ENCODE data around the gene TMEM59L.

Gene TMEM59L

GRCh38 chr19:18660051-18660910 lies 47.6 kb downstream of the TMEM59L start:
- no peak for DNase-seq

- no peak for DNase-seq
These were observed 48.4 kb downstream of the TMEM59L start for GRCh38 chr19:18660939-18661670.

DNA sequence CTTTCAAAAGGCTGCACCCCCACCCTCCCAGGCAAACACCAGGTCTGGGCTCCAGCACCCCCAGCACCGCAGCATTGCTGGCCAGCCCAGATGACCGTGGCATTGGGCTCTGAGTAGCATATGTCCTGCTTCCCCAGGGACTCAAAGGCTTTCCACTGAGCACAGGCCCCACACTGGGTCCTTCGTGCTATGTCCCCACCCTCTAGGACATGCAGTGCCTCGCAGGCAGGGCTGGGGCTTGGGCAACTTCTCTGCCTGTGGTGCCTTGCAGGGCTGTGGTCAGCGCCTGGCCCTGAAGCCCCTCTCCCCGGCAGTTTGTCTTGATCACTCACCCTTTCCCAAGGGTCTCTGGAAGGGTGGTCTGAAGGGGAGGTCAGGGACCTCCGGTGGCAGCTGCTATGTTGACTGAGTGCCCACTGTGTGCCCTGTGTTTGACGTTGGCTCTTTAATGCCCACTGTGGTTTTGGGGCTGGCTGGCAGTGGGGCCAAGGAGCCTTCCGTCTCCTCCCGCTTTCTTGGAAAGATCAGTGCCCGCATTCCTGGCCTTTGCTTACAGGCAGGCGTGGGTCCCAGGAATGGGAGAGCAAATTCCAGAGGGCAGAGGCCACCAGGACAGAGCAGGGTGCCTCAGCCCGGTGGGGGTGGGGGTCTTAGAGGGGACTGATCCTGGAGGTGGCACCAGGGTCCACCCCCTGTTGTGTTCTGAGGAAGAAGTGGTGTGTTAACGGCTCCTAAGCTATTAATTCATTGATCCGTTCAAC lies 50.5 kb downstream of the TMEM59L start:
- no peak for DNase-seq

GRCh38 chr19:18663940-18664530 lies 51.4 kb downstream of the TMEM59L start:
- peak in 1 of 5 experiments; percentile 22 for DNase-seq

DNA sequence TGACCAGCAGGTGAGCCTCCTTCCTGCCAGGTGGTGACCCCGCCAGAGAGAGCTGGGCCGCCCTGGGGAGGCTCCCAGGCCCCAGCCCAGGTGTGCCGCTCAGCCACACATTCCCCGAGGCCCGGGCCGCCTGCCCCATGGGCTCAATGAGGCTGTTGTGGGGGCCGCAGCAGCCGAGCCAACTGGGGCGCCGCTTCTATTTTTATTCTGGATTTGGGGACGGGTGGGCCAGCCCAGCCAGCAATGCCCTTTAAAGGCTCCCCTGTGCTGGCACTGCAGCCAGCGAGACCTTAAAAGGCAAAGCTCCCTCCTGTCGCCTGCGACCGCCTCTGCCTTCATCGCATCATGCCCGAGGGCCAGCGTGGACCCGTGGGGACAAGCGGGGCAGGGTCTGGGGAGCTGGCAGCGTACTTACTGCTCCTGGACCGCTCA lies 53.1 kb downstream of the TMEM59L start:
- DNase-seq = no peak

- no peak for DNase-seq
These were observed 53.6 kb downstream of the TMEM59L start for GRCh38 chr19:18666317-18666716.

DNA sequence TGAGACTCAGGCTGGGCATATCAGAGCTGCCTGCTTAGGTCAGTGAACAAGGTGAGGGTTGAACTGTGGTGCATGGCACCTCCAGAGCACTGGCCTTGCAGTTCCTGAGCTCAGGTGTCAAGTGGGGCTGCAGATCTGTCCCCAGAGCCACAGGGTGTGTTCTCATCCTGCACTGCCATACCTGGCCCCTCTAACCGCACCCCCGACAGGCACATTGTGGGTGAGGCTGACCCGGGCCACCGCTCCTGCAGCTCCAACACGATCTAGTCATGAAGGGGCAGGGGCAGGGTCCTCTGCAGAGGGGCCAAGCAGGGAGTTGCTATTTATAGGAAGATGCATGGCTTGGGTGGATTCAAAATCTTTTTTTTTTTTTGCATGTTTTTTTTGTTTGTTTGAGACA lies 54.1 kb downstream of the TMEM59L start:
- DNase-seq = no peak

DNA sequence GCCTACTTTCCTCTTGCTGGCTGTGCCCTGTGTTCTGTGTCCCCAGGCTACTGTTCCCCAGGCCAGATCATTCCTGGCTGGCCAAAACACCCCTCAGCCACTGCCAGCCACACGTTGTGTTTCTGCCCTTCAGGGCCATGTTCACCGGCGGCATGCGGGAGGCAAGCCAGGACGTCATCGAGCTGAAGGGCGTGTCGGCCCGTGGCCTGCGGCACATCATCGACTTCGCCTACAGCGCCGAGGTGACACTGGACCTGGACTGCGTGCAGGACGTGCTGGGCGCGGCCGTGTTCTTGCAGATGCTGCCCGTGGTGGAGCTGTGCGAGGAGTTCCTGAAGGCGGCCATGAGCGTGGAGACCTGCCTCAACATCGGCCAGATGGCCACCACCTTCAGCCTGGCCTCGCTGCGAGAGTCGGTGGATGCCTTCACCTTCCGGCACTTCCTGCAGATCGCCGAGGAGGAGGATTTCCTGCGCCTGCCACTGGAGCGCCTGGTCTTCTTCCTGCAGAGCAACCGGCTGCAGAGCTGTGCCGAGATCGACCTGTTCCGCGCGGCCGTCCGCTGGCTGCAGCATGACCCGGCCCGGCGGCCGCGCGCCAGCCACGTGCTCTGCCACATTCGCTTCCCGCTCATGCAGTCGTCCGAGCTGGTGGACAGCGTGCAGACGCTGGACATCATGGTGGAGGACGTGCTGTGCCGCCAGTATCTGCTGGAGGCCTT lies 55.0 kb downstream of the TMEM59L start:
- no peak for DNase-seq

GRCh38 chr19:18668252-18668631 lies 55.6 kb downstream of the TMEM59L start:
- DNase-seq = no peak

DNA sequence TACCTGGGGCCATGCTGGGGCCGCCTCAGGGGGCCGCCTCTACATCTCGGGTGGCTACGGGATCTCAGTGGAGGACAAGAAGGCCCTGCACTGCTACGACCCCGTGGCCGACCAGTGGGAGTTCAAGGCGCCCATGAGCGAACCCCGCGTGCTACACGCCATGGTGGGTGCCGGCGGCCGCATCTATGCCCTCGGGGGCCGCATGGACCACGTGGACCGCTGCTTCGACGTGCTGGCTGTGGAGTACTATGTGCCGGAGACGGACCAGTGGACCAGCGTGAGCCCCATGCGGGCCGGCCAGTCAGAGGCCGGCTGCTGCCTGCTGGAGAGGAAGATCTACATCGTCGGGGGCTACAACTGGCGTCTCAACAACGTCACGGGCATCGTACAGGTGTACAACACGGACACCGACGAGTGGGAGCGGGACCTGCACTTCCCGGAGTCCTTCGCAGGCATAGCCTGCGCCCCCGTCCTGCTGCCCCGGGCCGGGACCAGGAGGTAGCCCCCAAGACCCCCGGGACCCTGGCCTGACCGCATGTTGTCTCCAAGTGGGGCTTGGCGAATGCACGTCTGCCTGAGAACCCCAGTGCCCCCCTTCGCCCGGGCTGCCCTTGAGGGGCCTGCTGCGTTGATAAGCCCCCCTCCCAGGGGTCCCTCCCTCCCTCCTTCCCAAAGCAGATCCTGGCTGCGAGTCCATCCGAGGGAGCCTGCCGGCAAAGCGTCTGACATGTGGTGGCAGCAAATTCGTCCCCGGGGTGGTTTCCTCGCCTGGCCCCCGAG lies 56.3 kb downstream of the TMEM59L start:
- no peak for DNase-seq

- no peak for DNase-seq
These were observed 56.8 kb downstream of the TMEM59L start for GRCh38 chr19:18669524-18669817.

GRCh38 chr19:18669883-18670282 lies 57.2 kb downstream of the TMEM59L start:
- no peak for DNase-seq

DNA sequence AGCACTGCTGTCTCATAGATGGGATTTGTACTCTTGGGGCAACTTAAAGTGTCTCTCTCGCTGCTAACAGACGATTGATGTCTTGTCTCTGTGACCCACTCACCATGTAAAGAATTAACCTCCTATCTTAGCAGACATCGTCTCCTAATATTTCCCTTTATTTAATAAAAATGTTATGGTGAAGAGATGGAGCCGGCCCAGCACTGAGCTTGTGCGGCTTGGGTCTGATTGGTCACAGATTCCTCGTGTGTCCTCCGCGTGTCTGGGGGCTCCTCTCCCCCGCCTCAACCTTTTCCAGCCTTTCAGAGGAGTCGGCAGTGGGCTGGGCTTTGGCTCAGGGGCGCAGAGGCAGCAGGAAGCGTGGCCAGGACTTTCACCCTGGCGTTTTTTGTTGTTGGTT lies 57.6 kb downstream of the TMEM59L start:
- no peak for DNase-seq
